SK-N-SH (cell line): ENCODE data around the gene HINT3.

ENCODE experiments used
- CTCF ChIP-seq: fragments of 200-600 bp; sonication (generic); IDR thresholded peaks from 2 replicates; pipeline ENCODE4 v1.6.1; 2017; ENCODE audit warnings: antibody characterized with exemption, mild to moderate bottlenecking, moderate library complexity
- POLR2AphosphoS5 ChIP-seq: IDR thresholded peaks from 2 replicates; pipeline ENCODE4 v1.6.1; 2012; ENCODE audit warnings: low read depth, low read length
- RCOR1 ChIP-seq: fragments of 150-350 bp; IDR thresholded peaks from 2 replicates; pipeline ENCODE4 v1.6.1; 2017; ENCODE audit warnings: antibody characterized with exemption, low read length
- YY1 ChIP-seq: IDR thresholded peaks from 2 replicates; pipeline ENCODE4 v1.4.0; 2012; ENCODE audit warnings: low read depth, mild to moderate bottlenecking

- TF ChIP-seq RCOR1 (no peak), POLR2AphosphoS5 (no peak), CTCF (no peak), YY1 (no peak)
These were observed 61.1 kb downstream of the HINT3 start for GRCh38 chr6:126017668-126018067.
